ENCODE measurements around the gene RPS6KA2.

GRCh38 chr6:166658792-166659150 is 31.7 kb upstream of the RPS6KA2 start:
- TF ChIP-seq CTCF (conservative IDR thresholded peaks at IDR 0.05; ENCODE audit: low read depth in 2 of 2) (no peak), EZH2 (IDR thresholded peaks at IDR 0.05; ENCODE audit: low read depth, unreplicated experiment) (no peak), REST (IDR thresholded peaks at IDR 0.05; ENCODE audit: unreplicated experiment) (no peak), EZH2phosphoT487 (IDR thresholded peaks at IDR 0.05; ENCODE audit: unreplicated experiment) (no peak), NANOG (IDR thresholded peaks at IDR 0.05; ENCODE audit: borderline replicate concordance) (no peak), POLR2AphosphoS5 (IDR thresholded peaks at IDR 0.05; ENCODE audit: low read depth) (no peak)
